LNCaP clone FGC (cell line): ENCODE measurements around the gene BRICD5.

Source experiments
- DNase-seq: peaks from one replicate; pipeline ENCODE4 v3.0.0-alpha.2; 2011; ENCODE audit warnings: low read depth
- H3K4me3 ChIP-seq: 2 replicates; pipeline ENCODE4 v1.5.1; 2011; ENCODE audit warnings: mild to moderate bottlenecking, low read depth, low read length, control low read depth
- CTCF ChIP-seq: IDR thresholded peaks from 2 replicates; pipeline ENCODE4 v1.5.1; 2012; ENCODE audit warnings: mild to moderate bottlenecking; ENCODE audit not compliant: control insufficient read depth, insufficient read depth; ENCODE audit errors: extremely low read depth

BRICD5 gene

GRCh38 chr16:2213817-2214718, 3.4 kb upstream of the BRICD5 start:
- no peak for TF ChIP-seq CTCF
- H3K4me3 ChIP-seq = peak overlapping the region; percentile 66
- DNase-seq = no peak

- peak; percentile 89 for DNase-seq
- peak overlapping the region; percentile 66 for H3K4me3 ChIP-seq
- no peak for TF ChIP-seq CTCF
Observed at GRCh38 chr16:2212362-2213324, 2.0 kb upstream of the BRICD5 start.

- no peak overlapping the region for H3K4me3 ChIP-seq
- no peak for TF ChIP-seq CTCF
- no peak for DNase-seq
Observed at GRCh38 chr16:2211923-2212347, 1.3 kb upstream of the BRICD5 start.

GRCh38 chr16:2210009-2210332, 692 bp downstream of the BRICD5 start:
- no peak overlapping the region for H3K4me3 ChIP-seq
- no peak for TF ChIP-seq CTCF
- DNase-seq = no peak

GRCh38 chr16:2209258-2210008, 1.2 kb downstream of the BRICD5 start:
- H3K4me3 ChIP-seq = no peak overlapping the region
- no peak for TF ChIP-seq CTCF
- DNase-seq = no peak

GRCh38 chr16:2208772-2209171, 1.9 kb downstream of the BRICD5 start:
- DNase-seq = no peak
- no peak for TF ChIP-seq CTCF
- no peak overlapping the region for H3K4me3 ChIP-seq
